ENCODE measurements around the gene WWOX. TPM values are rescaled to one million over a fixed set of nuclear protein-coding genes. Genes with fewer than 3 reads are reported as not detected.

The WWOX gene
- total and polyA plus RNA-seq, 3 experiments from 2014 or later = 17.2 to 18.6 (median 18.2) TPM

DNA sequence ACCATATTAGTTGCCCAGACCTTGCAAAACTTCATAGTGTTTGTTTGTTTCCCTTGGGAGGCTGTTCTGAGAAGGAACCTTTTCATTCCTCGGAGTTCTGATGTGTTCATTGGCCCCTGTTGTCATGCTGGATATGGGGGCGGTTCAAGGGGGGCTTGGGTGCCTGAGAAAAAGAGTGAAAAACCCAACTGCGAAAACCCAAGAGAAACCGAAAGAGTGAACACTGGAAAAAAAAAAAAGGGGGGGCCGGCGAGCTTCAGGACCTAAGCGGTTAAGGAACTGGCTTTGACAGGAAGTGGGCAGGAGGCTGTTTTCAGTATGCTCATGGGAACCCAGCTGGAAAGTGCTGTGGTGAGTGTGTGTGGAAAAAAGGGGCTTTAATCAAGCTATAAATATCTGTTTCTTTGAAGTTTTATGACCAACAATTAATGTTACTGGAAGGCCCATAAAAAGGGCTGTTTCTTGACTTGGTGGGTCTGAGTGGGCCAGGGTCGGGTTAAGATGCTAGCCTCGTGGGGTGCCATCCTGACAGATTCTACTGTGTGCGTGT lies 990.4 kb downstream of the WWOX start:
- no peaks in the 10 kb centered on the region for H3K27me3 ChIP-seq (ENCODE audit: insufficient read depth, low read length, poor library complexity, severe bottlenecking)
- Mint-ChIP-seq H3K4me3 (peak overlapping the region; percentile 75 to 87 (median 80)), H3K9me3 (no peaks in the 10 kb centered on the region), H3K36me3 (peaks cover 0 to 2% (median 0%) of the 10 kb centered on the region in 3 donors), H3K4me1 (peaks cover 48 to 58% (median 53%) of the 10 kb centered on the region in 3 donors), H3K27me3 (no peaks in the 10 kb centered on the region), H3K27ac (peak overlapping the region; percentile 27 to 89 (median 77))
- peaks cover 54% of the 10 kb centered on the region for H3K4me1 ChIP-seq (ENCODE audit: insufficient read depth, low read length)
- ChIA-PET POLR2A (interaction anchor here (0.6 to 0.9 kb wide), 2 partner anchors 197 to 511 kb away, joined by 3 to 4 read pairs; no protein-coding TSS in a partner anchor), CTCF (interaction anchor here (1.4 kb wide), 1 partner anchor 511 kb away, joined by 3 read pairs; the partner anchor contains the start of gene MAF)
- peak in 4 of 5 donors; percentile 18 to 62 (median 42) for DNase-seq
- H3K36me3 ChIP-seq (ENCODE audit: insufficient read depth, low read length) = no peaks in the 10 kb centered on the region
- H3K4me3 ChIP-seq (ENCODE audit: low read length) = peak overlapping the region; percentile 31
- no peak overlapping the region for H3K27ac ChIP-seq (ENCODE audit: low read depth, low read length)
- H3K9me3 ChIP-seq (ENCODE audit: low read length) = no peaks in the 10 kb centered on the region

- peaks cover 48 to 63% (median 58%) of the 10 kb centered on the region in 3 donors for H3K4me1 Mint-ChIP-seq
- peak overlapping the region; percentile 59 to 87 (median 70) for H3K4me3 Mint-ChIP-seq
- H3K9me3 ChIP-seq (ENCODE audit: low read length) = no peaks in the 10 kb centered on the region
- H3K4me3 ChIP-seq (ENCODE audit: low read length) = no peak overlapping the region
- CTCF ChIA-PET = interaction anchor here (0.7 to 1.4 kb wide), 2 partner anchors 315 to 510 kb away, joined by 3 read pairs; partner anchors contain the start of gene MAF
- no peak for DNase-seq
- no peaks in the 10 kb centered on the region for H3K27me3 Mint-ChIP-seq
- no peaks in the 10 kb centered on the region for H3K36me3 ChIP-seq (ENCODE audit: insufficient read depth, low read length)
- no peaks in the 10 kb centered on the region for H3K9me3 Mint-ChIP-seq
- H3K27ac ChIP-seq (ENCODE audit: low read depth, low read length) = no peak overlapping the region
- H3K4me1 ChIP-seq (ENCODE audit: insufficient read depth, low read length) = peaks cover 54% of the 10 kb centered on the region
- no peaks in the 10 kb centered on the region for H3K27me3 ChIP-seq (ENCODE audit: insufficient read depth, low read length, poor library complexity, severe bottlenecking)
- H3K27ac Mint-ChIP-seq = peak overlapping the region in 4 of 8 donors; percentile 38 to 56 (median 45)
- peaks cover 0 to 2% (median 0%) of the 10 kb centered on the region in 3 donors for H3K36me3 Mint-ChIP-seq
- POLR2A ChIA-PET = no interaction called here
Measured at GRCh38 chr16:79090966-79091365, 991.5 kb downstream of the WWOX start.

DNA sequence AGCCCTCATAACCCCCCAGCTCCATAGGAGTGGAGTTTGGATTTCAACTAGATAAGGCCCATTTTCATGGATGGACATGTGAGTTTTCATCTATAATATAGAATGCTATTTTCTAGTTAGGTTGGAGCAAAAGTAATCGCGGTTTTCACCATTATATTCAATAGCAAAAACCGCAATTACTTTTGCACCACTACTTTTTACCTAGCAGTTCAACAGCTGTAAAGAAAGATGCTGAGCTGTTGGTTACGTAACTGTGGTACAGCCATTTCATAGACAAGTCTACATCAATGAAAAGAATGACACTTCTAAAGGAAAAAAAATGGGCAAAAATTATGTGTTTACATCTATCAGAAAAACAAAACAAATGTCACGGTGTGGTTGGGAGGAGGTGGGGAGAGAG lies 993.4 kb downstream of the WWOX start:
- CTCF ChIA-PET = no interaction called here
- Mint-ChIP-seq H3K27me3 (peaks cover 0 to 2% of the 10 kb centered on the region in 2 donors), H3K27ac (peak overlapping the region in 3 of 8 donors; percentile 18 to 80 (median 67)), H3K4me3 (peak overlapping the region in 5 of 7 donors; percentile 10 to 57 (median 43)), H3K9me3 (no peaks in the 10 kb centered on the region), H3K4me1 (peaks cover 47 to 68% (median 58%) of the 10 kb centered on the region in 3 donors), H3K36me3 (peaks cover 0 to 6% (median 0%) of the 10 kb centered on the region in 3 donors)
- POLR2A ChIA-PET = no interaction called here
- H3K4me1 ChIP-seq (ENCODE audit: insufficient read depth, low read length) = peaks cover 54% of the 10 kb centered on the region
- no peak overlapping the region for H3K4me3 ChIP-seq (ENCODE audit: low read length)
- no peak for DNase-seq
- H3K27ac ChIP-seq (ENCODE audit: low read depth, low read length) = no peak overlapping the region
- no peaks in the 10 kb centered on the region for H3K36me3 ChIP-seq (ENCODE audit: insufficient read depth, low read length)
- no peaks in the 10 kb centered on the region for H3K9me3 ChIP-seq (ENCODE audit: low read length)
- no peaks in the 10 kb centered on the region for H3K27me3 ChIP-seq (ENCODE audit: insufficient read depth, low read length, poor library complexity, severe bottlenecking)

DNA sequence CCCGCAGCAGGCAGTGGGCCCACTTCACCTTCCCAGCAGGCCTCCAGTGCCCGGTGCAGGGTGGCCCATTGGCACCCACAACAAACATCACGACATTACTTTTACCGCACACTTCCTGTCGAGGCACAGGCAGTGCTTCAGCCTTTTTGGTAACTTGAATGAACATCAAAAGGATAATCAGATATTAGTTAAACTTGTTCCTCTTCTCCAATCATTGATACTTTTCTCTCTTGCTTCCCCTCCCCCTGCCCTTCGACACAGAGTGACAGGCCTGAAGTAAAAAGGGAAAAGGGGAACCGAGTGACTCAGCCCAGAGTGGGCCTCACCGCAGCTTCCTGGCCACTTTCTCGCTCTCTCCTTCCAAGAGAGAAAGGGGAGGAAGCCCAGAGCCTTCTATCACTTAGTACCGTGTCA lies 994.1 kb downstream of the WWOX start:
- Histone ChIP-seq H3K36me3 (ENCODE audit: insufficient read depth, low read length) (no peaks in the 10 kb centered on the region), H3K9me3 (ENCODE audit: low read length) (no peaks in the 10 kb centered on the region), H3K27me3 (ENCODE audit: insufficient read depth, low read length, poor library complexity, severe bottlenecking) (no peaks in the 10 kb centered on the region), H3K4me3 (ENCODE audit: low read length) (no peak overlapping the region), H3K4me1 (ENCODE audit: insufficient read depth, low read length) (peaks cover 54% of the 10 kb centered on the region), H3K27ac (ENCODE audit: low read depth, low read length) (no peak overlapping the region)
- peak; percentile 2 to 52 (median 11) for DNase-seq
- Mint-ChIP-seq H3K27ac (peak overlapping the region in 6 of 8 donors; percentile 3 to 83 (median 57)), H3K27me3 (peaks cover 0 to 2% of the 10 kb centered on the region in 2 donors), H3K4me3 (peak overlapping the region in 6 of 7 donors; percentile 36 to 84 (median 65)), H3K36me3 (peaks cover 0 to 6% (median 0%) of the 10 kb centered on the region in 3 donors), H3K9me3 (no peaks in the 10 kb centered on the region), H3K4me1 (peaks cover 44 to 61% (median 56%) of the 10 kb centered on the region in 3 donors)
- ChIA-PET POLR2A (no interaction called here), CTCF (no interaction called here)

DNA sequence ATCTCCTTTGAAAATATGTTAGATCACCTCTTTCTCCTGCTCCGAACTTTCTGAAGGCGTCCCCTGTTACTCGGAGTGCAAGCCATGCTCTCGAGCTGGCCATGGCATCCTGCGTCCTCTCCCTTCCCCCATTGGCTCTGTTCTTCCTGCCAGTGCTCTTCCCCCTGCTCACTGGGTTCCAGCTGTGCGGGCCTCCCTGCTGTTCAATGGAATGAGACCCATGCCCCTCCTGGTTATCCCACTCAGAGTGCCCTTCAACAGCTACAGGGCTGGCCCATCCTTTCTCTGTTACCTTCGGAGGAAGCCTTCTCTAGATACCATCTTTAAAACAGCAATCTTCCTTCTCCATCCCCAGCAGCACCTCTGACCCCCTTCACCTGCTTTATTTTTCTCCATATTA lies 996.8 kb downstream of the WWOX start:
- Mint-ChIP-seq H3K9me3 (no peaks in the 10 kb centered on the region), H3K36me3 (peaks cover 0 to 4% (median 0%) of the 10 kb centered on the region in 3 donors), H3K4me1 (peaks cover 19 to 34% (median 29%) of the 10 kb centered on the region in 3 donors), H3K27me3 (peaks cover 0 to 2% of the 10 kb centered on the region in 2 donors), H3K4me3 (no peak overlapping the region), H3K27ac (no peak overlapping the region)
- ChIA-PET CTCF (no interaction called here), POLR2A (interaction anchor here (0.9 kb wide), 1 partner anchor 73 kb away, joined by 3 read pairs; no protein-coding TSS in a partner anchor)
- no peaks in the 10 kb centered on the region for H3K9me3 ChIP-seq (ENCODE audit: low read length)
- H3K27me3 ChIP-seq (ENCODE audit: insufficient read depth, low read length, poor library complexity, severe bottlenecking) = no peaks in the 10 kb centered on the region
- no peak overlapping the region for H3K27ac ChIP-seq (ENCODE audit: low read depth, low read length)
- no peak overlapping the region for H3K4me3 ChIP-seq (ENCODE audit: low read length)
- DNase-seq = no peak
- peaks cover 30% of the 10 kb centered on the region for H3K4me1 ChIP-seq (ENCODE audit: insufficient read depth, low read length)
- no peaks in the 10 kb centered on the region for H3K36me3 ChIP-seq (ENCODE audit: insufficient read depth, low read length)

- DNase-seq = no peak
- POLR2A ChIA-PET = no interaction called here
- CTCF ChIA-PET = no interaction called here
Measured at GRCh38 chr16:79097166-79097565, 997.7 kb downstream of the WWOX start.

GRCh38 chr16:79097771-79098170 lies 998.3 kb downstream of the WWOX start:
- H3K4me3 ChIP-seq (ENCODE audit: low read length) = no peak overlapping the region
- H3K27ac ChIP-seq (ENCODE audit: low read depth, low read length) = no peak overlapping the region
- H3K36me3 Mint-ChIP-seq = peaks cover 0 to 4% (median 0%) of the 10 kb centered on the region in 3 donors
- POLR2A ChIA-PET = no interaction called here
- H3K9me3 ChIP-seq (ENCODE audit: low read length) = no peaks in the 10 kb centered on the region
- H3K27ac Mint-ChIP-seq = peak overlapping the region in 1 of 8 donors; percentile 55
- no peak overlapping the region for H3K4me3 Mint-ChIP-seq
- CTCF ChIA-PET = no interaction called here
- H3K27me3 ChIP-seq (ENCODE audit: insufficient read depth, low read length, poor library complexity, severe bottlenecking) = no peaks in the 10 kb centered on the region
- H3K9me3 Mint-ChIP-seq = no peaks in the 10 kb centered on the region
- no peaks in the 10 kb centered on the region for H3K36me3 ChIP-seq (ENCODE audit: insufficient read depth, low read length)
- peaks cover 0 to 3% of the 10 kb centered on the region in 2 donors for H3K27me3 Mint-ChIP-seq
- peaks cover 10 to 28% (median 16%) of the 10 kb centered on the region in 3 donors for H3K4me1 Mint-ChIP-seq
- no peak for DNase-seq
- peaks cover 15% of the 10 kb centered on the region for H3K4me1 ChIP-seq (ENCODE audit: insufficient read depth, low read length)

More at GRCh38 chr16:79097166-79097565, 997.7 kb downstream of the WWOX start:
- no peaks in the 10 kb centered on the region for H3K9me3 ChIP-seq (ENCODE audit: low read length)
- H3K4me3 ChIP-seq (ENCODE audit: low read length) = no peak overlapping the region
- Mint-ChIP-seq H3K27ac (peak overlapping the region in 1 of 8 donors; percentile 55), H3K36me3 (peaks cover 0 to 4% (median 0%) of the 10 kb centered on the region in 3 donors), H3K4me3 (no peak overlapping the region), H3K9me3 (no peaks in the 10 kb centered on the region), H3K4me1 (peaks cover 14 to 34% (median 22%) of the 10 kb centered on the region in 3 donors), H3K27me3 (peaks cover 0 to 2% of the 10 kb centered on the region in 2 donors)
- no peaks in the 10 kb centered on the region for H3K27me3 ChIP-seq (ENCODE audit: insufficient read depth, low read length, poor library complexity, severe bottlenecking)
- peaks cover 21% of the 10 kb centered on the region for H3K4me1 ChIP-seq (ENCODE audit: insufficient read depth, low read length)
- H3K36me3 ChIP-seq (ENCODE audit: insufficient read depth, low read length) = no peaks in the 10 kb centered on the region
- no peak overlapping the region for H3K27ac ChIP-seq (ENCODE audit: low read depth, low read length)

GRCh38 chr16:79098907-79099306 lies 999.5 kb downstream of the WWOX start:
- Mint-ChIP-seq H3K36me3 (peaks cover 0 to 4% (median 0%) of the 10 kb centered on the region in 3 donors), H3K27me3 (peaks cover 0 to 4% of the 10 kb centered on the region in 2 donors), H3K4me3 (no peak overlapping the region), H3K27ac (no peak overlapping the region), H3K9me3 (no peaks in the 10 kb centered on the region), H3K4me1 (peaks cover 1 to 17% (median 5%) of the 10 kb centered on the region in 3 donors)
- POLR2A ChIA-PET = no interaction called here
- no peak for DNase-seq
- H3K4me3 ChIP-seq (ENCODE audit: low read length) = no peak overlapping the region
- peaks cover 3% of the 10 kb centered on the region for H3K4me1 ChIP-seq (ENCODE audit: insufficient read depth, low read length)
- no peaks in the 10 kb centered on the region for H3K9me3 ChIP-seq (ENCODE audit: low read length)
- no peak overlapping the region for H3K27ac ChIP-seq (ENCODE audit: low read depth, low read length)
- no peaks in the 10 kb centered on the region for H3K36me3 ChIP-seq (ENCODE audit: insufficient read depth, low read length)
- CTCF ChIA-PET = no interaction called here
- H3K27me3 ChIP-seq (ENCODE audit: insufficient read depth, low read length, poor library complexity, severe bottlenecking) = no peaks in the 10 kb centered on the region
